Urinary bladder (tissue), 4 donors: Measurements from ENCODE around the gene KCNJ8. TPM values are rescaled to one million over a fixed set of nuclear protein-coding genes. Genes with fewer than 3 reads are reported as not detected.
"Not testable (repeated sequence)": the region's sequence is repeated elsewhere in the genome, so short reads cannot be mapped to it uniquely, and the experiment has no call there.

Experiments used
- DNase-seq: peaks from one replicate; pipeline ENCODE4 v3.0.0-alpha.2; 2015; ENCODE audit errors: extremely low spot score
- H3K27ac ChIP-seq: one replicate; pipeline ENCODE4 v1.5.1; 2013; ENCODE audit warnings: low read depth, mild to moderate bottlenecking, moderate library complexity
- H3K36me3 ChIP-seq: one replicate; pipeline ENCODE4 v1.6.1; 2013; ENCODE audit warnings: mild to moderate bottlenecking, moderate library complexity; ENCODE audit not compliant: insufficient read depth
- H3K4me1 ChIP-seq: one replicate; pipeline ENCODE4 v1.6.1; 2013; ENCODE audit warnings: mild to moderate bottlenecking, moderate library complexity; ENCODE audit not compliant: insufficient read depth
- H3K4me3 ChIP-seq: one replicate; pipeline ENCODE4 v1.5.1; 2013; ENCODE audit warnings: low read depth, low read length
- WGBS: extraction: QIAGEN DNeasy Blood & Tissue Kit; methylation state at CpG from one replicate; pipeline ENCODE4 v1.1.7; 2013; 5-methylcytosine and 5-hydroxymethylcytosine counted together
- polyA plus RNA-seq: library from polyadenylated mRNA; stranded (reverse); fragments of 200-250 nt; gene quantifications from one replicate; pipeline ENCODE4 v1.2.3, GENCODE V29; 2013
- total RNA-seq: library from RNA; depleted of rRNA; stranded (reverse); fragments of >200 nt; gene quantifications from one replicate; pipeline ENCODE4 v1.2.3, GENCODE V29; 2014
- donor health status: healthy with polysubstance abuse.
- donor health status: healthy.

Gene KCNJ8
- total RNA-seq (30.3 TPM), polyA plus RNA-seq (26.5 TPM)

- Histone ChIP-seq H3K27ac (peak within 1 kb of the TSS; percentile 71), H3K4me1 (no peaks in the 10 kb centered on the region), H3K36me3 (no peaks in the 10 kb centered on the region), H3K4me3 (peak within 1 kb of the TSS; percentile 55)
- under 1% methylated on average over 49 of the region's 49 CpGs for WGBS
- no peak for DNase-seq
Observed at GRCh38 chr12:21774358-21775132, at the start of gene KCNJ8. TSS of gene KCNJ8 (minus strand) at chr12:21774706. CDS start at chr12:21773616, 1,090 bp downstream.

- no peaks in the 10 kb centered on the region for H3K36me3 ChIP-seq
- H3K27ac ChIP-seq: no peak overlapping the region
- H3K4me1 ChIP-seq: no peaks in the 10 kb centered on the region
- H3K4me3 ChIP-seq: no peak overlapping the region
- WGBS: 40% methylated on average over 8 of the region's 8 CpGs
- no peak for DNase-seq
Observed at GRCh38 chr12:21823581-21823980, 49.1 kb upstream of the KCNJ8 start.

DNA sequence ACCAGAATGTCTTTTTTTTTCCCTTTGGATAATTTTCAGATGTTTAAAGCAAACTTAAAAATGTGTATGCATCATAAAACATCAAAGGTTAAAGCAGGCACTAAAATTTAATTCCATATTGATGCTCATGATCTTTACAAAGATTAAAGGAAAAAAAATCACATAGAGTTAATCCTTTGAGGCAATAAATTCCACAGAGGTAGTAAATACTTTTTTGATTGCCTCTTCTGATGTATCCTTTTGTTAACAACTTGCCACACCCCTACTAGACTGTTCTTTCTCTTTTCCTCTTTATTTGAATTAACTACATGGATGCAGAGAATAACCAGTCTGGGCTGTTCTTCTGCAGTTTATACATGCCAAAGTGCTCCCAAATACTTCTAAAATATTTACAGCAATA lies 45.2 kb upstream of the KCNJ8 start:
- Histone ChIP-seq H3K36me3 (no peaks in the 10 kb centered on the region), H3K4me3 (no peak overlapping the region), H3K27ac (no peak overlapping the region), H3K4me1 (no peaks in the 10 kb centered on the region)
- no peak for DNase-seq

GRCh38 chr12:21819236-21819635 lies 44.7 kb upstream of the KCNJ8 start:
- Histone ChIP-seq H3K27ac (no peak overlapping the region), H3K4me3 (no peak overlapping the region), H3K36me3 (no peaks in the 10 kb centered on the region), H3K4me1 (no peaks in the 10 kb centered on the region)
- no peak for DNase-seq
- 15% methylated on average over 2 of the region's 2 CpGs for WGBS

DNA sequence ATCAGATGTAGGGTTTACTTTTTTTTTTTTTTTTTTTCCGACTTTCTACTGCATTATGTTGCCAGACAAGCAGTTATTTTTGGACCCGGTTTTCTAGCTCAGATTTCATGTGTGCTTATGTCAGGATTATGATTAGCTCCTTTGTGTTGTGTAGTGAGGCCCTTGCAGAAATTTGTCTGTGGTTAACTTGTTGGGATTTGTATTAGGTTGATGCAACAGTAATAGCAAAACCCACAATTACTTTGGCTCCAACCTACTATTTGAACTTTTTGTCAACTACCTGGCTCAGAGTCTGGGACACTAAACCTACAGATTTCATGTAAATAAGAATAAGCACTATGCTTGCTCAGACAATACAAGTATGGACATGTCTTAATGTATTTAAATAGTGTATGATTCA lies 44.1 kb upstream of the KCNJ8 start:
- DNase-seq: no peak
- Histone ChIP-seq H3K4me3 (no peak overlapping the region), H3K4me1 (no peaks in the 10 kb centered on the region), H3K36me3 (no peaks in the 10 kb centered on the region), H3K27ac (no peak overlapping the region)
- WGBS: 13% methylated on average over 2 of the region's 2 CpGs

DNA sequence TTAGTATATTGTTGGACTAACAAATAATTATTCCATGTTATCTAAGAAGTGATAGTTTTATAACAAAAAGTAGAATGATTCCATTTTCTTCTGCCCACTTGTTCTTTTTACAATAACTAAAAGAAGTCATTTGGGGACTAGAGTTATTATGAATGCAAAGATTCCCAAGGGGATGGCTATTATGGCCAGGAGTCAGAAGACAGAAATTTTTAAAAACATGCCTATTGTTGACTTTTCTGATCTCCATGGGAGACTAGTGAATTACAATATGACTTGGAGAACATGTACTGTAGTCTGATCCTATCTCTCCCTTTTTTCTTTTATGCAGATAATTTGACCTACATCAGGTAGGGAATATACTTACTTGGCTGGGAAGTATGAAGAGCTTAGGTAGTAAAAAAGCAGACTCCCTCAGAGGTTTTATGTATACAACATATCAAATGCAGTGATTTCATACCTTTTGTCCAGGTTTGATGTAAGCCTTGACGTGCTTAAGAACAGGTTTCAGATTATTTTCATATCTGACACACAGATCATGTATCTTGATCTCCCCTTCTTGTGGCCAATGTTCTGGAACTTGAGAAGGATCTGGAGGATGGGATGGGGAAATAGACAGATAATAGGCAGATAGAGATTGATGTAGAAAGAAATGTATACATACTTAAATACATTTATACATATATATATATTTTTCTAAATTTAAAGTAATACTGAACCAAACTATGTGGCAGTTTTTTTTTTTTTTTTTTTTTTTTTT lies 41.0 kb upstream of the KCNJ8 start:
- no peaks in the 10 kb centered on the region for H3K36me3 ChIP-seq
- no peak overlapping the region for H3K4me3 ChIP-seq
- WGBS: 86% methylated on average over 1 of the region's 1 CpG
- H3K4me1 ChIP-seq: no peaks in the 10 kb centered on the region
- no peak overlapping the region for H3K27ac ChIP-seq
- DNase-seq: no peak

DNA sequence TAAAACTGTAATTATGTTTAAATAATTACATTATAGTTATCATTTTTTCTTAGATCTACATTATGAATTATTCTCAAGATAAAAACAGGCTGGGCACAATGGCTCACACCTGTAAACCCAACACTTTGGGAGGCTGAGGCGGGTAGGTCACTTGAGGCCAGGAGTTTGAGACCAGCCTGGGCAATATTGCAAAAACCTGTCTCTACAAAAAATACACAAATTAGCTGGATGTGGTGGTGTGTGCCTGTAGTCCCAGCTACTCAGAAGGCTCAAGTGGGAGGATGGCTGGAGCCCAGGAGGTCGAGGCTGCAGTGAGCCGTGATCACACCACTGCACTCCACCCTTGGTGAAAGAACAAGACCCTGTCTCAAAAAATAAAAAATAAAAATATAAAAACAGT lies 40.3 kb upstream of the KCNJ8 start:
- WGBS: 96% methylated on average over 3 of the region's 3 CpGs
- no peaks in the 10 kb centered on the region for H3K36me3 ChIP-seq
- no peak for DNase-seq

DNA sequence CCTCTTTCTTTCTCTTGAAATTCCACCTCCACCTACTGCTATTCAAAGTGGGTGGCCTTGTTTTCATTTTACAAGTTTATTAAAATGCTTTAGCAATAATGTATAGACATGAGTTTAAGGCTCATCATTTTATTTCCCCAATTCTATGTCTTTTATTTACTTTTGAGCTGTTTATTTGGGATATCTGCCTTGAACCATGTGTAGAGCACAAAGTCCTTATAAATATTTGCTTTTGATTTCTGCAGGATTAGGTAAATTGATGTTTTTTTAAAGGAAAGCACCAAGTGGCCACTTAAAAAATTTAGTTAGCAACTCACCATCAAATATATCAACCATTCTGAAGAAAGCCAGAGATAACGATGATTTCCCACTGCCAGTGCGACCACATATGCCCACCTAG lies 39.8 kb upstream of the KCNJ8 start:
- 86% methylated on average over 2 of the region's 2 CpGs for WGBS
- Histone ChIP-seq H3K4me1 (no peaks in the 10 kb centered on the region), H3K27ac (no peak overlapping the region), H3K36me3 (no peaks in the 10 kb centered on the region), H3K4me3 (no peak overlapping the region)
- no peak for DNase-seq

More for the DNA sequence above, 40.3 kb upstream of the KCNJ8 start:
- Histone ChIP-seq H3K27ac (no peak overlapping the region), H3K4me3 (no peak overlapping the region), H3K4me1 (no peaks in the 10 kb centered on the region)

DNA sequence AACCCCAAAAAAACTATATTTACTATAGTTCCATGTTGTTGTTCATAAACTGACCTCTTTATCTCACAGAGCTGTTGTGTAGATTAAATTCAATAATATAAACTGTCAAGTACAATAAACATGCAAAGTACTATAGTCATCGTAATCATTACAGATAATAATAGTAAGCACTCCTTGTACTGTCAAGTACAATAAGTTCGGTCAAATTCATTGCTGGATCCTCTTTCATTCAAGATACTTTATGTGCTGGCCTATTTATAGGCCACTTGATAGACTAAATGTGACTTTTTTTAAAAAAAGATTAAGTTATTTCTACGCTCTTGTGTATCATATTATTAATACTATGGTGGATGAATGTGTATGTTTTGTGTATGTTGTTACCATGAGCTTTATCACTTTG lies 39.2 kb upstream of the KCNJ8 start:
- DNase-seq: no peak
- Histone ChIP-seq H3K36me3 (no peaks in the 10 kb centered on the region), H3K4me1 (no peaks in the 10 kb centered on the region), H3K4me3 (no peak overlapping the region), H3K27ac (no peak overlapping the region)
- 73% methylated on average over 3 of the region's 3 CpGs for WGBS

- DNase-seq: no peak
- H3K4me3 ChIP-seq: no peak overlapping the region
- no peak overlapping the region for H3K27ac ChIP-seq
- no peaks in the 10 kb centered on the region for H3K36me3 ChIP-seq
- no peaks in the 10 kb centered on the region for H3K4me1 ChIP-seq
Observed at GRCh38 chr12:21813125-21813524, 38.6 kb upstream of the KCNJ8 start.

DNA sequence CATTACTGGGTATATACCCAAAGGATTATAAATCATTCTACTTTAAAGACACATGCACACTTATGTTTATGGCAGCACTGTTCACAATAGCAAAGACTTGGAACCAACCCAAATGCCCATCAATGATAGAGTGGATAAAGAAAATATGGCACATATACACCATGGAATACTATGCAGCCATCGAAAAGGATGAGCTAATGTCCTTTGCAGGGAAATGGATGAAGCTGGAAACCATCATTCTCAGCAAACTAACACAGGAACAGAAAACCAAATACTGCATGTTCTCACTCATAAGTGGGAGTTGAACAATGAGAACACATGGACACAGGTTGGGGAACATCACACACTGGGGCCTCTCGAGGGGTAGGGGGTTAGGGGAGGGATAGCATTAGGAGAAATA lies 37.8 kb upstream of the KCNJ8 start:
- H3K4me1 ChIP-seq, H3K4me3 ChIP-seq, H3K27ac ChIP-seq, DNase-seq, H3K36me3 ChIP-seq: not testable (repeated sequence)
- WGBS: 92% methylated on average over 2 of the region's 2 CpGs

DNA sequence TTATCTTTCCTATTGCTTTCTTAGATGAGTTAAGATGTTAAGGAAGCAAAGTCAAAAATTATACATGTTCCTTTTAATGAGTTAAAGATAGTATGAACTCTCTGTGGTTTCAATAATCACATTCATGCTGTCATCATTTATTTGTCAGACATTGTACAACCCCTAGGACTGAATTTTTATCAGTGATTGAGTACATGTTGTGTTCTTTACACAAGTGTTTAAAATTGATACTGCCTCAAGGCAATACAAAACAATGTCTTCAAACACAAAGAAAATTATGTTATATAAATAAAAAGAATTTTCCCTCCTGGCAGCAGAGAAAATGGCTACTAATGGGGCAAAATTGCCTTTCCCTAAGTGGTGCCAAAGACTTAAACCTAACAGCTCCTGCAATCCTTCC lies 34.6 kb upstream of the KCNJ8 start:
- Histone ChIP-seq H3K27ac (no peak overlapping the region), H3K36me3 (no peaks in the 10 kb centered on the region), H3K4me3 (no peak overlapping the region), H3K4me1 (no peaks in the 10 kb centered on the region)
- DNase-seq: no peak

DNA sequence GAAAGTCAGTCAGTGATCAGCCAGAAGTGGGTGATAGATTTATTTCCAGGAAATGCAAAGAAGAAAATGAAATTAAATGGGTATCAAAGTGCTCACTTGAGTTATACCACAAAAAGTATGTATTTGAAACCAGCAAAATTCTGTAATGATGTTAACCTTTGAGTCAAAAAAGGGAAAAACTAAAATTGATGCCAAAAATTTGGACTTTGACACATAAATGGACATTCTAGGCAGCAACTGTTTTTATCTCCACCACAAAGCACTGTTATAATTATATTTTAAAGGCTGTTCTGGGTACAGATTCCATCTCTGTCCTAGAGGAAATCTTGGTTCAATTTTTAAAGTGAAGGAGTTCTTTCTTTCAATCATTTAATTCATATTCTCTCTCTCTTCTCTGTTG lies 31.7 kb upstream of the KCNJ8 start:
- H3K4me3 ChIP-seq: no peak overlapping the region
- H3K36me3 ChIP-seq: no peaks in the 10 kb centered on the region
- H3K4me1 ChIP-seq: no peaks in the 10 kb centered on the region
- DNase-seq: no peak
- H3K27ac ChIP-seq: no peak overlapping the region

DNA sequence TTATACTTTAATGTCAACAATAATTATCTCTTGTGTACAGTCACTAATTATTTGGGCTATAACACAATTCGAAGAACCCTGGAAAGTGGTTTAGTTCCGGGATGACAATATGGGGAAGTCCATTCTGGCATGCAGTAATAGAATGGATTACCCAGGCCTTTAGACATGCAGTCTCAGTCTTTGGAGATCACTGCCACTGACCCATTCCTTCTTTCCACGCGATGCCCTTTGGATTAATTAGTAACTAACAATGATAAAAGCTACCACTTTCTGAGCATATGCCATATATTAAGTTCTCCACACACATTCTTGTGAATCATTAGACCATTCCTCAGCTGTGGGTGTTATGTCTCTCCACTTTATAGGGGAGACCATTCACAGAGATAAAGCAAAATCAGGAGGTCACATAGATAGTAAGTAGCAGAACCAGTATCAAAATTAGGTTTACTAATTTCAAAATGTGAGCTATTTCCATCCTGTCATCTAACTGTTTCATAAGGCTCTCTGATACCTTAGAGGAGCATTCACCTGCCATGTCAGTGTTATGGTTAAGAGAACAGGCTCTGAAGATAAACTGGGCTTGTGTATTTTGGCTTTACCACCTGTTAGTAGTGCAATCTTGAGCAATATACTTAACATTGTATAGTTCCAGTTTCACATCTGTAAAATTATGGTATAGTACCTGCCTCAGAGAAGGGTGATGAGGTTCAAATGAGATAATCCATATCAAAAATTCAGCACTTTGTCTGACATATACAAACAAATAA lies 27.2 kb upstream of the KCNJ8 start:
- 88% methylated on average over 4 of the region's 4 CpGs for WGBS
- no peaks in the 10 kb centered on the region for H3K4me1 ChIP-seq

More for the DNA sequence above, 27.2 kb upstream of the KCNJ8 start:
- Histone ChIP-seq H3K4me3 (no peak overlapping the region), H3K36me3 (no peaks in the 10 kb centered on the region), H3K27ac (no peak overlapping the region)
- DNase-seq: no peak
